Measurements from ENCODE around the gene OOSP2. TPM values are rescaled to one million over a fixed set of nuclear protein-coding genes. Genes with fewer than 3 reads are reported as not detected.
"Not testable (repeated sequence)": the region's sequence is repeated elsewhere in the genome, so short reads cannot be mapped to it uniquely, and the experiment has no call there.

OOSP2 gene
- polyA plus RNA-seq, 1 donor, result not detected

DNA sequence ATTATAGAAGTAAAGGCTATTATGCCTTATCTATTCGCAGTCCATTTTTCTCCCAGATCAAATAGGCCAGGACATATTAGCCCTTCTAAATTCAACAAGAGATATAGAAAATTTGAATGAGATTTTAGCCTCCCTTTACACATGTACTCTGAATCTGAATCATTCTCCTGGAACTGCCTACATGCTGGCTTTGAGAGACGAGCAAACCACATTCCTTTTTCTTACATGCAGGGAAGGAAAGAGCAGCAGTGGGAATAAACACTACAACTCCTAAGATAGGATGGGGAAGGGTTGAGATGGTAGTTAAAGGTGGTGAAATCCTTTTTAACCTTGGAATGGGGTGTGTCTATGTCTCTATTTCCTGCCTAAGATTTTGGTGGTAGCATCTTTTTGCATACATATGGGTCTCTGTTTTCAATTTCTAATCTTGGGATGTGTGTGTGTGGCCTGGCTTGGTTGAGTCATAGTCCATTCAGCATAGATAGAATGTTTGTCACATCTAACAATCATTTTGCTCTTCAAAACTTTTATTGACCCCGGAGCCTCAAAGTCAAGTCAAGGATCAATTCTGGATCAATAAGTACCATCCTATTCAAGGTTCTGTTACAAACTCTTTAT, 11.1 kb upstream of the OOSP2 start:
- Histone ChIP-seq H3K9me3 (ENCODE audit: control insufficient read depth, low read depth, low read length) (no peaks in the 10 kb centered on the region), H3K27me3 (ENCODE audit: control insufficient read depth, insufficient read depth, low read length) (no peaks in the 10 kb centered on the region), H3K27ac (ENCODE audit: low read length) (no peak overlapping the region), H3K36me3 (ENCODE audit: control insufficient read depth, insufficient read depth, low read length) (no peaks in the 10 kb centered on the region), H3K4me1 (ENCODE audit: control insufficient read depth, insufficient read depth, low read length) (no peaks in the 10 kb centered on the region), H3K4me3 (ENCODE audit: low read length) (no peak overlapping the region)
- no peak for DNase-seq
- WGBS (ENCODE audit: insufficient coverage, low lambda C conversion rate), result 74% methylated on average over 2 of the region's 3 CpGs

DNA sequence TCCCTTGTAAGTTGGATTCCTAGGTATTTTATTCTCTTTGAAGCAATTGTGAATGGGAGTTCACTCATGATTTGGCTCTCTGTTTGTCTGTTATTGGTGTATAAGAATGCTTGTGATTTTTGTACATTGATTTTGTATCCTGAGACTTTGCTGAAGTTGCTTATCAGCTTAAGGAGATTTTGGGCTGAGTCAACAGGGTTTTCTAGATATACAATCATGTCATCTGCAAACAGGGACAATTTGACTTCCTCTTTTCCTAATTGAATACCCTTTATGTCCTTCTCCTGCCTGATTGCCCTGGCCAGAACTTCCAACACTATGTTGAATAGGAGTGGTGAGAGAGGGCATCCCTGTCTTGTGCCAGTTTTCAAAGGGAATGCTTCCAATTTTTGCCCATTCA, 10.2 kb downstream of the OOSP2 start:
- not testable (repeated sequence) for H3K27ac ChIP-seq (ENCODE audit: low read length); H3K27me3 ChIP-seq (ENCODE audit: control insufficient read depth, insufficient read depth, low read length); H3K9me3 ChIP-seq (ENCODE audit: control insufficient read depth, low read depth, low read length); DNase-seq; H3K4me1 ChIP-seq (ENCODE audit: control insufficient read depth, insufficient read depth, low read length); H3K36me3 ChIP-seq (ENCODE audit: control insufficient read depth, insufficient read depth, low read length); H3K4me3 ChIP-seq (ENCODE audit: low read length)

DNA sequence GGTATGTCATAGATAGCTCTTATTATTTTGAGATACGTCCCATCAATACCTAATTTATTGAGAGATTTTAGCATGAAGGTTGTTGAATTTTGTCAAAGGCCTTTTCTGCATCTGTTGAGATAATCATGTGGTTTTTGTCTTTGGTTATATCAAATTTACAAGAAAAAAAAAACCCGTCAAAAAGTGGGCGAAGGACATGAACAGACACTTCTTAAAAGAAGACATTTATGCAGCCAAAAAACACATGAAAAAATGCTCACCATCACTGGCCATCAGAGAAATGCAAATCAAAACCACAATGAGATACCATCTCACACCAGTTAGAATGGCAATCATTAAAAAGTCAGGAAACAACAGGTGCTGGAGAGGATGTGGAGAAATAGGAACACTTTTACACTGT, 10.6 kb downstream of the OOSP2 start:
- not testable (repeated sequence) for H3K27me3 ChIP-seq (ENCODE audit: control insufficient read depth, insufficient read depth, low read length); H3K4me3 ChIP-seq (ENCODE audit: low read length); DNase-seq; H3K36me3 ChIP-seq (ENCODE audit: control insufficient read depth, insufficient read depth, low read length); H3K9me3 ChIP-seq (ENCODE audit: control insufficient read depth, low read depth, low read length); H3K4me1 ChIP-seq (ENCODE audit: control insufficient read depth, insufficient read depth, low read length); H3K27ac ChIP-seq (ENCODE audit: low read length)
- WGBS (ENCODE audit: insufficient coverage, low lambda C conversion rate), result no CpG with 5 or more reads among the region's 3 CpGs

DNA sequence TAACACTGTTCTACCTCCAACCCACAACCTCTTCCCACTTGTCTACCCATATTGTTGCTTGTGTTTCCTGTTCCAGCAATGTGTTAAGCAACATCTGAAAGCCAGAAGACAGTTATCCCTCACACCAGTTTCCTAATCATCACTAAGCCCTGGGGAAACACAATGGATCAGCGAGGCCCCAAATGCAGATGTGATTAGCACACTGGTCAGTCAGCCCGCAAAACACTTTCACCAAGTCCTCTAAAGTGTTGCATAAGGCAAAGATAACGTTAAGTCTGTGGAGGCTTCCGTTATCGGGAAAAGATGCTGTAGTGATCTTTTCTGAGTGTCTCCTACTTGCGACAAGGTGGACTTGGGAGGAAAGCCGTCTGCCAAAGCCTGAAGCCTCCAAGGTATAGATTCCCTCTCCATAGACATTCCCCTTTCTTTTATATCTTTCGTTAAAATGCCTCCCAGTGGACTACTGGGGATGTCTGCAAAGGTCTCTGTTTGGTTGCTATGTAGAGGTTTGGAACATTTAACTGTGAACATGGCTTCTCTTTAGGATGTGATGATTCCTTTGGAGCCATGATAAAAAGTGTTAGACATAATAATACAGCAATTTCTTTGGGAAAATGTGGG, 16.2 kb downstream of the OOSP2 start, which contains the start of gene MS4A3:
MS4A3 (plus strand) TSS at position 317 of the 621 bp plus-strand sequence. CDS start 4,496 bp downstream, outside the sequence.
- no CpG with 5 or more reads among the region's 8 CpGs for WGBS (ENCODE audit: insufficient coverage, low lambda C conversion rate)
- H3K27ac ChIP-seq (ENCODE audit: low read length), result no peak within 1 kb of the TSS
- no peaks in the 10 kb centered on the region for H3K27me3 ChIP-seq (ENCODE audit: control insufficient read depth, insufficient read depth, low read length)
- H3K4me3 ChIP-seq (ENCODE audit: low read length), result no peak within 1 kb of the TSS
- no peaks in the 10 kb centered on the region for H3K36me3 ChIP-seq (ENCODE audit: control insufficient read depth, insufficient read depth, low read length)
- no peaks in the 10 kb centered on the region for H3K9me3 ChIP-seq (ENCODE audit: control insufficient read depth, low read depth, low read length)
- no peak for DNase-seq
- no peaks in the 10 kb centered on the region for H3K4me1 ChIP-seq (ENCODE audit: control insufficient read depth, insufficient read depth, low read length)

DNA sequence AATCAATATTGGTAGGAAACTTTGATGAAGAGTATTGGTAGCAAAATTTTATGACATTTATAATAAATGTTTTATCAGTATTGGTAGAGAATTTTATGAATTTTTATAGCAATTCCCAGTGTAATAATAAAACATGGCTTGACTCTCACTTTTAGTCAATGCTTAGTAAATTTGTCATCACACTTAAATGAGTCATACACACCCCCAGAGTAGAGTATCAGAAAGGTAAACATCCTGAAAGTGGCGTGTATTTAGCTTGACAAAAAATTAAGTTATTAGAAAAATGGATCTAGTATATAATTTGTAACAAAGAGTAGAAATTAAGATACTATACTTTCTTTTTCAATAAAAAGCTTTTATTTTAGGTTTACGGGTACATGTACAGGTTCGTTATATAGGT, 18.8 kb downstream of the OOSP2 start:
- no peaks in the 10 kb centered on the region for H3K27me3 ChIP-seq (ENCODE audit: control insufficient read depth, insufficient read depth, low read length)
- no peak overlapping the region for H3K27ac ChIP-seq (ENCODE audit: low read length)
- no peak overlapping the region for H3K4me3 ChIP-seq (ENCODE audit: low read length)
- no peaks in the 10 kb centered on the region for H3K9me3 ChIP-seq (ENCODE audit: control insufficient read depth, low read depth, low read length)
- H3K4me1 ChIP-seq (ENCODE audit: control insufficient read depth, insufficient read depth, low read length), result no peaks in the 10 kb centered on the region
- WGBS (ENCODE audit: insufficient coverage, low lambda C conversion rate), result 71% methylated on average over 1 of the region's 3 CpGs
- H3K36me3 ChIP-seq (ENCODE audit: control insufficient read depth, insufficient read depth, low read length), result no peaks in the 10 kb centered on the region
- DNase-seq, result no peak

DNA sequence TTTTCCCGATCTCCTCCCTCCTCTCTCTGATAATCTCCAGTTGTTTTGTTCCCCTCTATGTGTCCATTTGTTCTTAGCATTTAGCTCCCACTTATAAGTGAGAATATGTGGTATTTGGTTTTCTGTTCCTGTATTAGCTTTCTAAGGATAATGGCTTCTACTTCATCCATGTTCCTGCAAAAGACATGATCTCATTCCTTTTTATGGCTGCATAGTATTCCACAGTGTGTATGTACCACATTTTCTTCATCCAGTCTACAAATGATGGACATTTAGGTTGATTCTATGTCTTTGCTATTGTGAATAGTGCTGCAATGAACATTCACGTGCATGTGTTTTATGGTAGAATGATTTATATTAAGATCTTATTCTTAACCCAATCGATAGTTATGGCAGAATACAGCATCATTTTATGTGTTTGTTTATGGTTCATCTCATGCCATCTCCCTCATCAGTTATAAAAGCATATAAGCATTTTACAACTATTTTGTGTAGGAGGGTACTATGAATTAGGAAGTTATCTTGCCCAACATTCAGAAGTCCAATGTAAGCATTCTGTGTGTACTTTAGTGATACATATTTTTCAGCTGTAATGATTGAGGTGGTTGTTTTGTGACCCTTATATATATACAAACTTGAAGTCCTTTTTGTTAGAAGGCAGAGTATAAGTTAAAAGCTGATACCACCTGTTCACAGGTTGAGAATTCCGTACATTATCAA, 19.5 kb downstream of the OOSP2 start:
- WGBS (ENCODE audit: insufficient coverage, low lambda C conversion rate), result no CpG with 5 or more reads among the region's 4 CpGs
- H3K27ac ChIP-seq (ENCODE audit: low read length), result no peak overlapping the region
- no peaks in the 10 kb centered on the region for H3K27me3 ChIP-seq (ENCODE audit: control insufficient read depth, insufficient read depth, low read length)
- DNase-seq, result no peak
- no peaks in the 10 kb centered on the region for H3K4me1 ChIP-seq (ENCODE audit: control insufficient read depth, insufficient read depth, low read length)
- H3K4me3 ChIP-seq (ENCODE audit: low read length), result no peak overlapping the region
- no peaks in the 10 kb centered on the region for H3K9me3 ChIP-seq (ENCODE audit: control insufficient read depth, low read depth, low read length)
- no peaks in the 10 kb centered on the region for H3K36me3 ChIP-seq (ENCODE audit: control insufficient read depth, insufficient read depth, low read length)

DNA sequence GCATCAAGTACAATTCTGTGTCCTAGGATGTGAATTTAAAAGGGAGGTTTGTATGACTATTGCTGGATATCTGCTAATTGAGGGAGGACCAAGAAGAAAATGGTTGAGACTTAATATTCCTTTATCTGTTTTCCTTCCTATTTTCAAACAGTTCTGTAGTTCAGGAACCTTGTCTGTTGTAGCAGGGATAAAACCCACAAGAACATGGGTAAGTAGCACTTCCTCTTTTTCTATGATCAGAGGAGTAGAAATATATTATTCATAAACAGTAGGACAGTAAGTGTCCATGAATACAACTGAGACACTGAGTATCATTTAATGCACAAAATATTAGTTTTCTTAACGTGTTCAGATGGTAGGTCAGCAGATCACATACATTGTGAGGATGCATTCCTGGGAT, 23.9 kb downstream of the OOSP2 start:
- H3K36me3 ChIP-seq (ENCODE audit: control insufficient read depth, insufficient read depth, low read length), result no peaks in the 10 kb centered on the region
- H3K27ac ChIP-seq (ENCODE audit: low read length), result no peak overlapping the region
- H3K4me3 ChIP-seq (ENCODE audit: low read length), result no peak overlapping the region
- WGBS (ENCODE audit: insufficient coverage, low lambda C conversion rate), result no CpG with 5 or more reads among the region's 1 CpG
- H3K4me1 ChIP-seq (ENCODE audit: control insufficient read depth, insufficient read depth, low read length), result no peaks in the 10 kb centered on the region
- DNase-seq, result no peak
- H3K27me3 ChIP-seq (ENCODE audit: control insufficient read depth, insufficient read depth, low read length), result no peaks in the 10 kb centered on the region
- H3K9me3 ChIP-seq (ENCODE audit: control insufficient read depth, low read depth, low read length), result no peaks in the 10 kb centered on the region

DNA sequence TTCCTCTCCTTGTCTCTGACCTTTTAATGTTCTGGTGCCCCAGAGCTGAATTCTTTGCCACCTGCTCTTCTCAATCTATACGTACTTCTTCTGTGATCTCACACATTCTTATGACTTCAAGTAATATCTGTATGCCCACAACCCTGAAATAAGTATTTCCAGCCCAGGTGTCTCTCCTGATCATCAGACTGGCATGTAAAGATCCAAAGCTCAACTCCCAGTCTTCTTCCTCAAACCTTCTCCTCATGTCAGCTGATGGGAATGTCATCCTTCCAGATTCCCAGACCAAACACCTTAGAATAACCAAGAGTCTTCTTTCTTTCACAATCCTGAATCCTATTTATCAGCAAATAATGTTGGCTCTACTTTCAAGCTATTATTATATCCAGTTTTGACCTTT, 25.6 kb downstream of the OOSP2 start:
- Histone ChIP-seq H3K36me3 (ENCODE audit: control insufficient read depth, insufficient read depth, low read length) (no peaks in the 10 kb centered on the region), H3K4me1 (ENCODE audit: control insufficient read depth, insufficient read depth, low read length) (no peaks in the 10 kb centered on the region), H3K9me3 (ENCODE audit: control insufficient read depth, low read depth, low read length) (no peaks in the 10 kb centered on the region), H3K4me3 (ENCODE audit: low read length) (no peak overlapping the region), H3K27me3 (ENCODE audit: control insufficient read depth, insufficient read depth, low read length) (no peaks in the 10 kb centered on the region), H3K27ac (ENCODE audit: low read length) (no peak overlapping the region)
- DNase-seq, result no peak
- whole genome bisulfite sequencing (ENCODE audit: insufficient coverage, low lambda C conversion rate), result 100% methylated on average over 1 of the region's 1 CpG

DNA sequence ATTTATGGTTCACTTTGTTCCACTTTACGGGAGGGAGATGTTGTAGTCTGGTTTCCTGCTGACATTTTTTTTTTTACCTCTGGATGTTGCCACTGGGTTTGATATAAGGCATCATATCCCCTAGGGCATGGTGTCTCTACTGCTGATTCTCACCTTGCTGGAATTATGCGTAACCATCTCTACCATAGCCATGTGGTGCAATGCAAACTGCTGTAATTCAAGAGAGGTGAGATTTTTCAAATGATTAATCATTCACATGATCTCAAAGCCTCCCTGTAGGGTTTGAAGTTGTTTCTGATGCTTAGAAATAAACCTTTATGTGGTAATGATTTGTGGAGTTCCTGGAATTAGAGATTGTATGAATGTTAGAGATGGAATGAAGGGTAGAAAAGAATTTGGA, 29.2 kb downstream of the OOSP2 start:
- Histone ChIP-seq H3K36me3 (ENCODE audit: control insufficient read depth, insufficient read depth, low read length) (no peaks in the 10 kb centered on the region), H3K4me3 (ENCODE audit: low read length) (no peak overlapping the region), H3K27ac (ENCODE audit: low read length) (no peak overlapping the region), H3K4me1 (ENCODE audit: control insufficient read depth, insufficient read depth, low read length) (no peaks in the 10 kb centered on the region), H3K27me3 (ENCODE audit: control insufficient read depth, insufficient read depth, low read length) (no peaks in the 10 kb centered on the region), H3K9me3 (ENCODE audit: control insufficient read depth, low read depth, low read length) (no peaks in the 10 kb centered on the region)
- DNase-seq, result no peak
- no CpG with 5 or more reads among the region's 2 CpGs for WGBS (ENCODE audit: insufficient coverage, low lambda C conversion rate)

DNA sequence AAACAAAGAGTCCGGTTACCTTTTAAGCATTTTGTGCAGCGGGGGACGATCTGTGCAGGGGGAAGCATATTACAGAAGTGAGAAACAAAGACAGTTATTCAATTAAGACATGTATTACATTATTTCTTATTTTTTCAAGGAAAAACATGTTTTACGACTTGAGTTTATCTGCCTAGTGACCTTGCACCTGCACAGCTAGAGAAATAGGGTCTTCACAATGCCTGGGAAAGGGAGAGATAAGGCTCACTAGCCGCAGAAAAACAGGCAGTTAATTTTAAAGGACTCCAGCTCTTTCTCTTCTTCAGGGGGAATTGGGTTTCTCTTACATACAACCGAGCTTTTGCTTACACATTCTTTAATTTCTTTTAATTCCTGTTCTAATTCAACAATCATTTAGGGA, 31.4 kb downstream of the OOSP2 start:
- DNase-seq; H3K4me3 ChIP-seq (ENCODE audit: low read length); H3K36me3 ChIP-seq (ENCODE audit: control insufficient read depth, insufficient read depth, low read length); H3K27ac ChIP-seq (ENCODE audit: low read length); H3K9me3 ChIP-seq (ENCODE audit: control insufficient read depth, low read depth, low read length); H3K4me1 ChIP-seq (ENCODE audit: control insufficient read depth, insufficient read depth, low read length); H3K27me3 ChIP-seq (ENCODE audit: control insufficient read depth, insufficient read depth, low read length): not testable (repeated sequence)
- 29% methylated on average over 1 of the region's 6 CpGs for WGBS (ENCODE audit: insufficient coverage, low lambda C conversion rate)

Data from large intestine (tissue), 3 donors.